Tibial artery (tissue), 4 donors: ENCODE results near the gene ATF6B.

Experiments used
- DNase-seq, 2 donors: peaks; one replicate each; pipeline ENCODE4 v3.0.0-alpha.2; 2019
- H3K27ac ChIP-seq, 2 donors: fragments of 200-600 bp; sonication (generic) in 1 of 2; 1 replicate in 1 of 2; 2 replicates in 1 of 2; pipeline ENCODE4 v1.5.1; 2018 to 2019; ENCODE audit warnings: mild to moderate bottlenecking in 1 of 2
- H3K27me3 ChIP-seq, 2 donors: fragments of 200-600 bp; sonication (generic) in 1 of 2; one replicate each; pipeline versions ENCODE4 v1.5.1 to v1.6.0; 2016 to 2019
- H3K36me3 ChIP-seq, 3 donors: fragments of 200-600 bp; sonication (generic) in 2 of 3; one replicate each; pipeline ENCODE4 v1.5.1; 2016 to 2019; ENCODE audit warnings: mild to moderate bottlenecking in 2 of 3
- H3K4me1 ChIP-seq, 4 donors: fragments of 200-600 bp; sonication (generic) in 2 of 4; 1 replicate in 3 of 4; 2 replicates in 1 of 4; pipeline ENCODE4 v1.5.1; 2016 to 2019
- H3K4me3 ChIP-seq, 2 donors: fragments of 200-600 bp; sonication (generic) in 1 of 2; 1 replicate in 1 of 2; 2 replicates in 1 of 2; pipeline ENCODE4 v1.5.1; 2018 to 2019; ENCODE audit warnings: mild to moderate bottlenecking in 2 of 2
- H3K9me3 ChIP-seq, 3 donors: fragments of 200-600 bp; sonication (generic) in 1 of 3; one replicate each; pipeline ENCODE4 v1.5.1; 2016 to 2019
- intact Hi-C: fragments of 100-400 bp; cut with DNase I; formaldehyde crosslinking; loops from one replicate; pipeline ENCODE4 v1.15.0; 2023; ENCODE audit warnings: low total_unique reads
- TF ChIP-seq, protein P1 (sequence below), 2 experiments: fragments of 200-600 bp in 1 of 2; fragments of 450-650 bp in 1 of 2; IDR thresholded peaks; one replicate each; pipeline ENCODE4 v1.5.1; 2017 to 2019; ENCODE audit warnings: antibody characterized with exemption in 2 of 2, mild to moderate bottlenecking in 1 of 2, moderate library complexity in 1 of 2

ATF6B gene

DNA sequence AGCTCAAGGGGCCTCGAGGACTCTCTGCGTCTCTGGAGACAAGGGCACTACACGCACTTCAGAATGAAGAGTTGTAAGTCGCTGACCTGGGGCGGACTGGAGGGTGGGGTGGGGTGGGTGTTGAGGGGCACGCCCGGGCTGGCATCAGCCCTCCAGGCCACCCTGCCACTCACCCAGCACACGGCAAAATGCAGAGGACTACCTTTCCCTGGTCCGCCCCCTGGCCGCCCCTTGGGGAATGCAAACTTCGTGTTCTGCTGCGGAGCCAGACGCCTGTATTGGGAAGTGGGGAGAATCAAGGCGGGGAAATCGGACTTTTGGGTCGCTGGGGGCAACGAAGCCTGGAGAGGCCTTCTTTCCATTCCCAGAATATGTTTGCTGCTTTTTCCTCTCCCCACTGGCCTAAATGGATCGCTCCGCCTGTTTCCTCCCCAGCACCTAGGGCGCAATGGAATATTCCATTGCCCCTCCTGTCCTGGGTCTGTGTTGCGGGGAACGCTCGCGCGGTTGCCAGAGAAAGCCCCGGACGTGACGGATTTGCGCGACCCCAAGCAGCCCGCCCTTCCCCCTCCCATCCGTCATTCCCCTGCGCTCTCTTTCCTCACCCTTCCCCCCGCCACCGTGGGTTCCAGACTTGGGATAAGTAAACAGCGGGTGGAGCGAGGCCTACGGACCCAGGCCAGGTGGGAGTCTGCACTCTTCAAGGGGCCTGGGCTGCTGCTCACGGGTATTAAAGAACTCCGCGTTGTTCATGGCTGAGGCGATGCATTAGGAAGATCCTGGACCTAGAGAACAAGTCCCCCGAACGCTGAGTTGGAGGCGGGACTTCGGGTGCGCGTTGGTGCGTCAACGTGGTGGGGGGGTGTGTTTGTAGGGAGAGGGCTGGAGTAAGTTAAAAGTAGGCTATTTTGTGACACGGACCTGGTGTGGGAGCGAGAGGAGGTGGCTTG lies 25.8 kb upstream of the ATF6B start, which contains the start of gene PPT2:
Gene PPT2, plus strand, starts transcription at position 578 of the 950 bp plus-strand sequence. CDS start 454 bp downstream, outside the sequence.
- Histone ChIP-seq H3K4me3 (peak within 1 kb of the TSS; percentile 67 to 81), H3K36me3 (peaks cover 18 to 40% (median 20%) of the 10 kb centered on the region in 3 donors), H3K27ac (peak within 1 kb of the TSS; percentile 92 to 98), H3K27me3 (no peaks in the 10 kb centered on the region), H3K4me1 (peaks cover 0 to 49% (median 39%) of the 10 kb centered on the region in 4 donors), H3K9me3 (no peaks in the 10 kb centered on the region)
- intact Hi-C loops, result loop anchor here (2.0 to 5.0 kb wide), 2 partner anchors 35 to 67 kb away; no protein-coding TSS in a partner anchor
- peak; percentile 94 to 97 for DNase-seq
- TF ChIP-seq, protein P1, sequence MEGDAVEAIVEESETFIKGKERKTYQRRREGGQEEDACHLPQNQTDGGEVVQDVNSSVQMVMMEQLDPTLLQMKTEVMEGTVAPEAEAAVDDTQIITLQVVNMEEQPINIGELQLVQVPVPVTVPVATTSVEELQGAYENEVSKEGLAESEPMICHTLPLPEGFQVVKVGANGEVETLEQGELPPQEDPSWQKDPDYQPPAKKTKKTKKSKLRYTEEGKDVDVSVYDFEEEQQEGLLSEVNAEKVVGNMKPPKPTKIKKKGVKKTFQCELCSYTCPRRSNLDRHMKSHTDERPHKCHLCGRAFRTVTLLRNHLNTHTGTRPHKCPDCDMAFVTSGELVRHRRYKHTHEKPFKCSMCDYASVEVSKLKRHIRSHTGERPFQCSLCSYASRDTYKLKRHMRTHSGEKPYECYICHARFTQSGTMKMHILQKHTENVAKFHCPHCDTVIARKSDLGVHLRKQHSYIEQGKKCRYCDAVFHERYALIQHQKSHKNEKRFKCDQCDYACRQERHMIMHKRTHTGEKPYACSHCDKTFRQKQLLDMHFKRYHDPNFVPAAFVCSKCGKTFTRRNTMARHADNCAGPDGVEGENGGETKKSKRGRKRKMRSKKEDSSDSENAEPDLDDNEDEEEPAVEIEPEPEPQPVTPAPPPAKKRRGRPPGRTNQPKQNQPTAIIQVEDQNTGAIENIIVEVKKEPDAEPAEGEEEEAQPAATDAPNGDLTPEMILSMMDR (IDR thresholded peaks at IDR 0.05), result peak in 1 of 2 experiments; percentile 18

GRCh38 chr6:32152769-32153563 lies 24.9 kb upstream of the ATF6B start:
- H3K27me3 ChIP-seq, result no peaks in the 10 kb centered on the region
- peaks cover 10 to 36% (median 19%) of the 10 kb centered on the region in 3 donors for H3K36me3 ChIP-seq
- DNase-seq, result peak in 1 of 2 donors; percentile 46
- peak overlapping the region; percentile 92 to 98 for H3K27ac ChIP-seq
- TF ChIP-seq, protein P1 (IDR thresholded peaks at IDR 0.05), result no peak
- peak overlapping the region; percentile 67 to 81 for H3K4me3 ChIP-seq
- intact Hi-C loops, result loop anchor here (5.0 kb wide), 1 partner anchor 66 kb away; no protein-coding TSS in a partner anchor
- H3K9me3 ChIP-seq, result no peaks in the 10 kb centered on the region
- H3K4me1 ChIP-seq, result peaks cover 0 to 49% (median 39%) of the 10 kb centered on the region in 4 donors

DNA sequence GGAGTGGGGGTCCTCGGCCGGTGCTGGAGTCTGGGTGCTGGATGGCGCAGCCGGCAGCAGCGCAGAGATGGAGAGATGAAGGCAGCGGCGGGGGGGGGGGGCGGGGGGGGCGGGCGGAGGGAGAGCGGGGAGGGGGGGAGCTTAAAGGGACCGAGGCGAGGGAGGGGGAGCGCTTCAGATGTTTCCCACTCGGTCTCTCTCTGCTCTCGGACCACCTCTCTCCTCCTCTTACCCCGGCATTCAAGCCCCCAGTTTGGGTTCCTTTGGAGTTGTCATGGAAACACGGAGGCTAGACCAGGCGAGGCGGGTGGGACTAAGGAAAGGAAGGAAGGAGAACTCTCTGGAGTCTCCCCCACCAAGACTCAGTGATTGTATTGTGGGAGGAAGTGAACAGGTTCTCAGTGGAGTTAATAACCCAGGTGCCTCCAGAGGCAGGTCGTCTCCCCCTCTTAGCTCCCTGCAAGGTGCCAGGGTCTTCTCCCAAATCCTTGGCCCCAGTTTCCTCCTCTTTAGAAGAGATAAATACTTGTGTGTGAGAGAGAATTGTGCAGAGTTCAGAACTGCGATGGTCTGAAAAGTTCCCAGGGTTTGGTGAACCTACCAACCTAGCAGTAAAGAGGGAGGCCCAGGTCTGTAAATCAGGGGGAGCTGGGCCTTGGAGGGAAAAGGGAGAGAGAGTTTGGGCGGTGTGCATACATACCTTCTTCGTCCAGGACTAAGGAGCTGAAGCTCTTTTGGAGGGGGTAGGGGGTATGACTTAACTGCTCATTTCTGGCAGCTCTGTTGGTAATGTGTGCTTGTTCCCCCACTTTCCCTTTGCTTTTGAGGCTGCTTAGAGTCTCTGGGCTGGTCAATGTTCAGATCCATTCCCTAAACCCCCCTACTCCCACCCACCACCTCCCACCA lies 24.1 kb upstream of the ATF6B start, which contains the start of gene PRRT1:
Gene PRRT1, minus strand, starts transcription at position 77 of the 906 bp plus-strand sequence. CDS start 112 bp downstream, outside the sequence.
- TF ChIP-seq, protein P1 (IDR thresholded peaks at IDR 0.05), result no peak
- H3K36me3 ChIP-seq, result peaks cover 4 to 27% (median 11%) of the 10 kb centered on the region in 3 donors
- peaks cover 0 to 49% (median 39%) of the 10 kb centered on the region in 4 donors for H3K4me1 ChIP-seq
- H3K27ac ChIP-seq, result peak within 1 kb of the TSS; percentile 92 to 98
- H3K27me3 ChIP-seq, result no peaks in the 10 kb centered on the region
- H3K4me3 ChIP-seq, result peak within 1 kb of the TSS; percentile 67 to 81
- intact Hi-C loops, result loop anchor here (5.0 kb wide), 1 partner anchor 65 kb away; no protein-coding TSS in a partner anchor
- no peak for DNase-seq
- no peaks in the 10 kb centered on the region for H3K9me3 ChIP-seq

- DNase-seq, result no peak
Measured at GRCh38 chr6:32151181-32151862, 23.3 kb upstream of the ATF6B start.

More at GRCh38 chr6:32151181-32151862, 23.3 kb upstream of the ATF6B start:
- Histone ChIP-seq H3K4me3 (peak overlapping the region; percentile 67 to 81), H3K9me3 (no peaks in the 10 kb centered on the region), H3K27ac (peak overlapping the region; percentile 92 to 98), H3K36me3 (peaks cover 4 to 19% (median 11%) of the 10 kb centered on the region in 3 donors), H3K4me1 (peaks cover 0 to 49% (median 39%) of the 10 kb centered on the region in 4 donors), H3K27me3 (no peaks in the 10 kb centered on the region)
- TF ChIP-seq, protein P1 (IDR thresholded peaks at IDR 0.05), result no peak
- intact Hi-C loops, result loop anchor here (5.0 kb wide), 1 partner anchor 64 kb away; no protein-coding TSS in a partner anchor
